HepG2 (cell line): ENCODE data around the gene ANKS1A. TPM values are rescaled to one million over a fixed set of nuclear protein-coding genes. Genes with fewer than 3 reads are reported as not detected.

ENCODE experiments used
- ATAC-seq: fragments of 200-7000 bp; cut with Tn5 transposase; 3 replicates; pipeline ENCODE4 v1.9.1; 2020; ENCODE audit warnings: mild to moderate bottlenecking, moderate library complexity
- BruUV-seq: library from RNA; stranded (reverse); fragments of 400-500 nt; replicated peaks from 2 replicates; lab custom pipeline; 2021; lab: Mats Ljungman, UMichigan
- CTCF ChIA-PET: fragments of 300-600 bp; formaldehyde crosslinking; extraction: SDS; loops from one replicate; lab custom pipeline; 2021; ENCODE audit warnings: low total read pairs, inconsistent platforms, low intra/inter-chr PET ratio; lab: Yijun Ruan, JAX
- POLR2A ChIA-PET: fragments of 350-600 bp; sonication (Branson Sonifier 250); formaldehyde crosslinking; loops from one replicate; lab custom pipeline; 2020; ENCODE audit warnings: antibody characterized with exemption, inconsistent platforms; lab: Yijun Ruan, JAX
- DNase-seq: peaks from one replicate; pipeline ENCODE4 v3.0.0-alpha.2; 2015; ENCODE audit warnings: low spot score
- FAIRE-seq: peaks from 3 replicates; lab custom pipeline; 2011; peaks lifted over from hg19 to GRCh38; lab: Jason Lieb, UNC
- H2AFZ ChIP-seq: one replicate; pipeline ENCODE4 v1.6.1; 2011; ENCODE audit warnings: low read length, inconsistent platforms
- H3K27ac ChIP-seq: fragments of 300-600 bp; 3 replicates; pipeline ENCODE4 v1.8.0; 2011; ENCODE audit warnings: mixed run types, mild to moderate bottlenecking, mixed read lengths, low read length, inconsistent platforms; ENCODE audit not compliant: insufficient read depth; ENCODE audit errors: extremely low read length
- H3K27me3 ChIP-seq, 2 experiments: fragments of 200-600 bp in 1 of 2; 2 replicates in 1 of 2; 3 replicates in 1 of 2; pipeline versions ENCODE4 v1.6.0 to v1.8.0; 2011; ENCODE audit warnings: low read length in 2 of 2, mild to moderate bottlenecking in 2 of 2, moderate library complexity in 2 of 2, inconsistent platforms in 1 of 2; ENCODE audit not compliant: insufficient read depth in 2 of 2, control insufficient read depth in 1 of 2
- H3K36me3 ChIP-seq, 2 experiments: fragments of 200-600 bp in 1 of 2; replicated peaks in 1 of 2; 2 replicates in 1 of 2; 3 replicates in 1 of 2; pipeline versions ENCODE4 v1.5.1 to v1.8.0; 2011; ENCODE audit warnings: low read length in 2 of 2, inconsistent platforms in 1 of 2; ENCODE audit not compliant: insufficient read depth in 2 of 2, control insufficient read depth in 1 of 2
- H3K4me1 ChIP-seq: 2 replicates; pipeline ENCODE4 v1.5.1; 2012; ENCODE audit warnings: low read length, inconsistent platforms; ENCODE audit not compliant: insufficient read depth
- H3K4me2 ChIP-seq: 2 replicates; pipeline ENCODE4 v1.6.0; 2011; ENCODE audit warnings: low read depth, low read length, inconsistent platforms
- H3K4me3 ChIP-seq, 3 experiments: fragments of 200-600 bp in 1 of 3; sonication (generic), shearing (Covaris generic) in 1 of 3; replicated peaks in 1 of 3; 2 replicates each; pipeline ENCODE4 v1.5.1; 2011 to 2016; ENCODE audit warnings: low read length in 3 of 3, inconsistent platforms in 2 of 3, low read depth in 2 of 3, mild to moderate bottlenecking in 2 of 3, control low read depth in 1 of 3, mixed read lengths in 1 of 3; ENCODE audit not compliant: insufficient read depth in 1 of 3
- H3K79me2 ChIP-seq: one replicate; pipeline ENCODE4 v1.6.1; 2011; ENCODE audit warnings: low read length, inconsistent platforms; ENCODE audit not compliant: insufficient read depth
- H3K9ac ChIP-seq: 2 replicates; pipeline ENCODE4 v1.6.0; 2011; ENCODE audit warnings: mild to moderate bottlenecking, low read depth, low read length, inconsistent platforms; ENCODE audit not compliant: insufficient read depth
- H3K9me3 ChIP-seq: 2 replicates; pipeline ENCODE4 v1.5.1; 2012; ENCODE audit warnings: mild to moderate bottlenecking, low read length
- H4K20me1 ChIP-seq: 2 replicates; pipeline ENCODE4 v1.6.0; 2011; ENCODE audit warnings: inconsistent platforms, mild to moderate bottlenecking, low read length, moderate library complexity; ENCODE audit not compliant: insufficient read depth
- CEBPB ChIP-seq: IDR thresholded peaks from 2 replicates; pipeline ENCODE4 v1.6.1; 2011; ENCODE audit warnings: low read depth, low read length, improper control_type of control experiment, borderline replicate concordance
- ETV6 ChIP-seq: sonication (generic); formaldehyde crosslinking; conservative IDR thresholded peaks from 2 replicates; pipeline ENCODE4 v1.4.0; 2020; ENCODE audit warnings: missing genetic modification reagents
- HIVEP1 ChIP-seq: sonication (generic); formaldehyde crosslinking; IDR thresholded peaks from 2 replicates; pipeline ENCODE4 v1.4.0; 2020; ENCODE audit warnings: mild to moderate bottlenecking, missing genetic modification reagents
- HMGA1 ChIP-seq: sonication (generic); formaldehyde crosslinking; conservative IDR thresholded peaks from 2 replicates; pipeline ENCODE4 v1.4.0; 2020; ENCODE audit warnings: missing genetic modification reagents
- KLF12 ChIP-seq: sonication (generic); formaldehyde crosslinking; IDR thresholded peaks from 2 replicates; pipeline ENCODE4 v1.4.0; 2020; ENCODE audit warnings: missing genetic modification reagents, borderline replicate concordance
- MLLT10 ChIP-seq: sonication (generic); formaldehyde crosslinking; IDR thresholded peaks from 2 replicates; pipeline ENCODE4 v1.4.0; 2020; ENCODE audit warnings: missing genetic modification reagents
- MLX ChIP-seq: IDR thresholded peaks from 2 replicates; pipeline ENCODE4 v1.6.1; 2016
- RAD21 ChIP-seq: fragments of 450-650 bp; formaldehyde crosslinking; IDR thresholded peaks from 2 replicates; pipeline ENCODE4 v1.5.0; 2020; ENCODE audit warnings: mild to moderate bottlenecking
- RBAK ChIP-seq: sonication (generic); formaldehyde crosslinking; IDR thresholded peaks from 2 replicates; pipeline ENCODE4 v1.5.1; 2020; ENCODE audit warnings: mild to moderate bottlenecking, missing genetic modification reagents
- STAG1 ChIP-seq: sonication (generic); formaldehyde crosslinking; IDR thresholded peaks from 2 replicates; pipeline ENCODE4 v1.4.0; 2020; ENCODE audit warnings: missing genetic modification reagents
- TCF7 ChIP-seq: sonication (generic); IDR thresholded peaks from 2 replicates; pipeline ENCODE4 v1.6.1; 2016; ENCODE audit warnings: antibody characterized with exemption, low read depth
- ZBTB1 ChIP-seq: sonication (generic); formaldehyde crosslinking; IDR thresholded peaks from 2 replicates; pipeline ENCODE4 v1.4.0; 2020; ENCODE audit warnings: missing genetic modification reagents, borderline replicate concordance
- ZNF251 ChIP-seq: sonication (generic); formaldehyde crosslinking; IDR thresholded peaks from 2 replicates; pipeline ENCODE4 v1.9.0; 2021; ENCODE audit warnings: mild to moderate bottlenecking, missing genetic modification reagents
- ZNF431 ChIP-seq: sonication (generic); formaldehyde crosslinking; IDR thresholded peaks from 2 replicates; pipeline ENCODE4 v1.9.0; 2022; ENCODE audit warnings: missing genetic modification reagents, low read depth, mild to moderate bottlenecking, borderline replicate concordance
- ZNF484 ChIP-seq: sonication (generic); formaldehyde crosslinking; IDR thresholded peaks from 2 replicates; pipeline ENCODE4 v1.5.1; 2020; ENCODE audit warnings: mild to moderate bottlenecking, low read depth, missing genetic modification reagents, borderline replicate concordance
- ZNF737 ChIP-seq: sonication (generic); formaldehyde crosslinking; IDR thresholded peaks from 2 replicates; pipeline ENCODE4 v1.5.0; 2020; ENCODE audit warnings: missing genetic modification reagents, mild to moderate bottlenecking, borderline replicate concordance
- ZNF761 ChIP-seq: sonication (generic); formaldehyde crosslinking; conservative IDR thresholded peaks from 2 replicates; pipeline ENCODE4 v1.4.0; 2020; ENCODE audit warnings: mild to moderate bottlenecking, missing genetic modification reagents
- WGBS: methylation state at CpG from one replicate; pipeline ENCODE4 v1.1.6; 2017; ENCODE audit warnings: low lambda C conversion rate; 5-methylcytosine and 5-hydroxymethylcytosine counted together
- in situ Hi-C: cut with HindIII; loops from 2 replicates; pipeline ENCODE4 v1.10.0; 2017; ENCODE audit warnings: low pct_unique_long_range_greater_than_20kb; ENCODE audit not compliant: extremely low pct_ligation_motif_present
- intact Hi-C: fragments of 100-400 bp; cut with micrococcal nuclease; formaldehyde crosslinking; loops from one replicate; pipeline ENCODE4 v1.10.0; 2022; ENCODE audit not compliant: unreplicated experiment
- polyA plus RNA-seq, 8 experiments: library from polyadenylated mRNA; depleted of rRNA in 3 of 8; stranded (reverse) in 7 of 8; unstranded in 1 of 8; fragments of >200 nt; fragmentation: Illumina TruSeq in 4 of 8; extraction: Trizol in 4 of 8; gene quantifications; 2 replicates each; pipeline versions ENCODE4 v1.2.1 to v1.2.3, GENCODE V29; 2011 to 2016; ENCODE audit warnings: low read depth in 4 of 8, missing spikeins in 1 of 8, mixed read lengths in 1 of 8; ENCODE audit not compliant: insufficient read depth in 1 of 8
- total RNA-seq, 5 experiments: library from RNA; depleted of rRNA; stranded (reverse); fragments of >200 nt; fragmentation: Illumina TruSeq; extraction: Trizol; gene quantifications; 2 replicates each; pipeline ENCODE4 v1.2.3, GENCODE V29; 2016; ENCODE audit warnings: low read depth in 1 of 5
- TF ChIP-seq, protein P1 (sequence below): sonication (generic); formaldehyde crosslinking; IDR thresholded peaks from 2 replicates; pipeline ENCODE4 v1.4.0; 2020; ENCODE audit warnings: missing genetic modification reagents; ENCODE audit errors: not compliant biosample characterization
- TF ChIP-seq, protein P2 (sequence below): sonication (generic); formaldehyde crosslinking; conservative IDR thresholded peaks from 2 replicates; pipeline ENCODE4 v1.4.0; 2020; ENCODE audit warnings: missing genetic modification reagents

The ANKS1A gene
- total and polyA plus RNA-seq, 2 of the 13 experiments (the other 11 are each of a cell fraction or from before 2014, with no cell fraction given) = 7.2 to 15.1 TPM

- Histone ChIP-seq H3K9ac (no peak overlapping the region), H2AFZ (no peak overlapping the region), H3K4me3 (no peak overlapping the region), H3K36me3 (peaks cover 60 to 89% of the 10 kb centered on the region in 2 experiments), H3K4me2 (no peak overlapping the region), H4K20me1 (no peaks in the 10 kb centered on the region), H3K9me3 (no peaks in the 10 kb centered on the region), H3K4me1 (no peaks in the 10 kb centered on the region), H3K79me2 (no peaks in the 10 kb centered on the region), H3K27me3 (no peaks in the 10 kb centered on the region), H3K27ac (no peak overlapping the region)
- POLR2A ChIA-PET = no interaction called here
- 96% methylated on average over 7 of the region's 7 CpGs for WGBS
- CTCF ChIA-PET = no interaction called here
- TF ChIP-seq, protein P1, sequence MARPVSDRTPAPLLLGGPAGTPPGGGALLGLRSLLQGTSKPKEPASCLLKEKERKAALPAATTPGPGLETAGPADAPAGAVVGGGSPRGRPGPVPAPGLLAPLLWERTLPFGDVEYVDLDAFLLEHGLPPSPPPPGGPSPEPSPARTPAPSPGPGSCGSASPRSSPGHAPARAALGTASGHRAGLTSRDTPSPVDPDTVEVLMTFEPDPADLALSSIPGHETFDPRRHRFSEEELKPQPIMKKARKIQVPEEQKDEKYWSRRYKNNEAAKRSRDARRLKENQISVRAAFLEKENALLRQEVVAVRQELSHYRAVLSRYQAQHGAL (CRISPR knock-in tag) = no peak
- TF ChIP-seq RAD21 (CRISPR knock-in tag) (no peak), RBAK (CRISPR knock-in tag) (no peak), STAG1 (CRISPR knock-in tag) (no peak), MLX (CRISPR knock-in tag) (no peak), ZNF484 (CRISPR knock-in tag) (no peak), KLF12 (no peak), ZNF251 (CRISPR knock-in tag) (no peak), ZNF737 (CRISPR knock-in tag) (no peak), ZNF761 (CRISPR knock-in tag) (no peak), CEBPB (no peak), ETV6 (CRISPR knock-in tag) (no peak), MLLT10 (CRISPR knock-in tag) (no peak), ZNF431 (CRISPR knock-in tag) (no peak), TCF7 (no peak), HIVEP1 (no peak), ZBTB1 (CRISPR knock-in tag) (no peak), HMGA1 (CRISPR knock-in tag) (no peak)
- TF ChIP-seq, protein P2, sequence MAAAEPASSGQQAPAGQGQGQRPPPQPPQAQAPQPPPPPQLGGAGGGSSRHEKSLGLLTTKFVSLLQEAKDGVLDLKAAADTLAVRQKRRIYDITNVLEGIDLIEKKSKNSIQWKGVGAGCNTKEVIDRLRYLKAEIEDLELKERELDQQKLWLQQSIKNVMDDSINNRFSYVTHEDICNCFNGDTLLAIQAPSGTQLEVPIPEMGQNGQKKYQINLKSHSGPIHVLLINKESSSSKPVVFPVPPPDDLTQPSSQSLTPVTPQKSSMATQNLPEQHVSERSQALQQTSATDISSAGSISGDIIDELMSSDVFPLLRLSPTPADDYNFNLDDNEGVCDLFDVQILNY (CRISPR knock-in tag) = no peak
- ATAC-seq (no peak), FAIRE-seq (no peak), DNase-seq (no peak)
- BruUV-seq = no TSS peak
- in situ Hi-C loops = no loop called here
- intact Hi-C loops = no loop called here
Observed at GRCh38 chr6:34855463-34855862, 33.6 kb upstream of the ANKS1A start.
